GM12878 (cell line): ENCODE data around the gene SEMA4D. TPM values are rescaled to one million over a fixed set of nuclear protein-coding genes. Genes with fewer than 3 reads are reported as not detected.

Experiments used
- ATAC-seq: fragments of 200-7000 bp; cut with Tn5 transposase; 3 replicates; pipeline ENCODE4 v1.9.1; 2020; ENCODE audit warnings: mild to moderate bottlenecking, moderate library complexity
- BruUV-seq: library from RNA; stranded (reverse); fragments of 400-500 nt; replicated peaks from 2 replicates; lab custom pipeline; 2021; lab: Mats Ljungman, UMichigan
- CTCF ChIA-PET: fragments of 300-600 bp; sonication (Branson Sonifier 250); formaldehyde crosslinking; extraction: SDS; loops from one replicate; lab custom pipeline; 2021; ENCODE audit warnings: inconsistent platforms; lab: Yijun Ruan, JAX
- POLR2A ChIA-PET: fragments of 350-600 bp; formaldehyde crosslinking; extraction: SDS; loops from one replicate; lab custom pipeline; 2021; ENCODE audit warnings: inconsistent platforms; lab: Charles Lee
- RAD21 ChIA-PET: fragments of 300-600 bp; sonication (Branson Sonifier 250); formaldehyde crosslinking; loops from one replicate; lab custom pipeline; 2023; ENCODE audit warnings: antibody characterized with exemption; ENCODE audit not compliant: unreplicated experiment; lab: Charles Lee
- SMC1A ChIA-PET: fragments of 300-600 bp; sonication (Branson Sonifier 250); formaldehyde crosslinking; loops from one replicate; lab custom pipeline; 2023; ENCODE audit not compliant: unreplicated experiment, uncharacterized antibody; lab: Charles Lee
- DNase-seq: peaks from one replicate; pipeline ENCODE4 v3.0.0-alpha.2; 2011; ENCODE audit warnings: low read depth, low spot score
- FAIRE-seq: peaks from 3 replicates; lab custom pipeline; 2011; peaks lifted over from hg19 to GRCh38; lab: Jason Lieb, UNC
- H2AFZ ChIP-seq: 2 replicates; pipeline ENCODE4 v1.6.0; 2011; ENCODE audit warnings: low read depth, low read length, control low read depth; ENCODE audit not compliant: control insufficient read depth
- H3K27ac ChIP-seq: 2 replicates; pipeline ENCODE4 v1.5.1; 2011; ENCODE audit warnings: control low read depth; ENCODE audit not compliant: control insufficient read depth, insufficient read depth
- H3K27me3 ChIP-seq, 2 experiments: replicated peaks in 1 of 2; 2 replicates each; pipeline versions ENCODE4 v1.6.0 to v1.6.1; 2011; ENCODE audit warnings: low read length in 1 of 2; ENCODE audit not compliant: control insufficient read depth in 2 of 2, insufficient read depth in 2 of 2
- H3K36me3 ChIP-seq, 2 experiments: 2 replicates each; pipeline ENCODE4 v1.5.1; 2011; ENCODE audit warnings: low read length in 1 of 2; ENCODE audit not compliant: control insufficient read depth in 2 of 2, insufficient read depth in 2 of 2
- H3K4me1 ChIP-seq: 2 replicates; pipeline ENCODE4 v1.6.1; 2011; ENCODE audit warnings: mild to moderate bottlenecking, low read length, moderate library complexity, mixed read lengths; ENCODE audit not compliant: control insufficient read depth, insufficient read depth
- H3K4me2 ChIP-seq: 2 replicates; pipeline ENCODE4 v1.6.0; 2011; ENCODE audit warnings: control low read depth; ENCODE audit not compliant: control insufficient read depth, insufficient read depth
- H3K4me3 ChIP-seq: fragments of 200-600 bp; sonication (generic); 2 replicates; pipeline ENCODE4 v1.5.1; 2016
- H3K79me2 ChIP-seq: 2 replicates; pipeline ENCODE4 v1.6.0; 2011; ENCODE audit warnings: low read length; ENCODE audit not compliant: control insufficient read depth, insufficient read depth
- H3K9ac ChIP-seq: 2 replicates; pipeline ENCODE4 v1.8.0; 2011; ENCODE audit warnings: low read length, control low read depth, mixed read lengths; ENCODE audit not compliant: control insufficient read depth, insufficient read depth
- H3K9me3 ChIP-seq: replicated peaks from 3 replicates; pipeline ENCODE4 v1.5.1; 2011; ENCODE audit warnings: mild to moderate bottlenecking, low read length; ENCODE audit not compliant: control insufficient read depth, insufficient read depth
- H4K20me1 ChIP-seq: 2 replicates; pipeline ENCODE4 v1.6.0; 2011; ENCODE audit not compliant: control insufficient read depth, insufficient read depth
- NFIC ChIP-seq: IDR thresholded peaks from 2 replicates; pipeline ENCODE4 v1.6.1; 2012; ENCODE audit warnings: low read depth, mild to moderate bottlenecking, inconsistent platforms, low read length, moderate library complexity
- POLR2A ChIP-seq: IDR thresholded peaks from 2 replicates; pipeline ENCODE4 v1.6.1; 2011; ENCODE audit warnings: low read depth, mild to moderate bottlenecking, low read length
- SMAD5 ChIP-seq: IDR thresholded peaks from 2 replicates; pipeline ENCODE4 v1.6.1; 2016; ENCODE audit warnings: antibody characterized with exemption, low read depth
- STAT3 ChIP-seq: IDR thresholded peaks from 2 replicates; pipeline ENCODE4 v1.6.1; 2011; ENCODE audit warnings: low read depth, low read length, improper control_type of control experiment
- ZNF207 ChIP-seq: fragments of 450-650 bp; IDR thresholded peaks from 2 replicates; pipeline ENCODE4 v1.6.1; 2014; ENCODE audit warnings: antibody characterized with exemption, mild to moderate bottlenecking, borderline replicate concordance
- WGBS: methylation state at CpG from one replicate; pipeline ENCODE4 v1.1.6; 2016; ENCODE audit warnings: low lambda C conversion rate; ENCODE audit not compliant: insufficient replicate concordance, insufficient coverage; ENCODE audit errors: missing lambda C conversion rate; 5-methylcytosine and 5-hydroxymethylcytosine counted together
- in situ Hi-C: fragments of 300-500 bp; cut with MboI; formaldehyde crosslinking; loops from 9 replicates; pipeline ENCODE4 v1.14.3; 2018; ENCODE audit warnings: mixed read lengths
- intact Hi-C: fragments of 100-400 bp; cut with micrococcal nuclease; formaldehyde crosslinking; loops from one replicate; pipeline ENCODE4 v1.14.2; 2022; ENCODE audit not compliant: unreplicated experiment
- polyA plus RNA-seq, 11 experiments: library from polyadenylated mRNA; depleted of rRNA in 4 of 11; unstranded in 6 of 11; stranded (reverse) in 5 of 11; fragments of >200 nt; fragmentation: Nextera tagmentation in 4 of 11; fragmentation: Illumina TruSeq in 1 of 11; extraction: Ambion mirVana in 4 of 11; extraction: Trizol in 1 of 11; gene quantifications; 1 replicate in 1 of 11; 2 replicates in 10 of 11; pipeline versions ENCODE4 v1.2.1 to v1.2.3, GENCODE V29; 2011 to 2016; ENCODE audit warnings: inconsistent platforms in 2 of 11, missing spikeins in 2 of 11, low read depth in 1 of 11
- total RNA-seq, 4 experiments: library from RNA; depleted of rRNA in 3 of 4; stranded (reverse); fragments of >200 nt in 3 of 4; fragmentation: Illumina TruSeq in 1 of 4; extraction: Trizol in 1 of 4; gene quantifications; 2 replicates each; pipeline versions ENCODE4 v1.2.1 to v1.2.3, GENCODE V29; 2013 to 2021
- TF ChIP-seq, protein P1 (sequence below): fragments of 450-650 bp; IDR thresholded peaks from 2 replicates; pipeline ENCODE4 v1.6.1; 2017; ENCODE audit warnings: mild to moderate bottlenecking, moderate library complexity
- TF ChIP-seq, protein P2 (sequence below): fragments of 450-650 bp; IDR thresholded peaks from 2 replicates; pipeline ENCODE4 v1.6.1; 2016; ENCODE audit warnings: mild to moderate bottlenecking, moderate library complexity, borderline replicate concordance

The SEMA4D gene
- total and polyA plus RNA-seq, 10 of the 15 experiments (the other 5 are each of a cell fraction or from before 2014, with no cell fraction given), result 15.1 to 136 (median 39.6) TPM

DNA sequence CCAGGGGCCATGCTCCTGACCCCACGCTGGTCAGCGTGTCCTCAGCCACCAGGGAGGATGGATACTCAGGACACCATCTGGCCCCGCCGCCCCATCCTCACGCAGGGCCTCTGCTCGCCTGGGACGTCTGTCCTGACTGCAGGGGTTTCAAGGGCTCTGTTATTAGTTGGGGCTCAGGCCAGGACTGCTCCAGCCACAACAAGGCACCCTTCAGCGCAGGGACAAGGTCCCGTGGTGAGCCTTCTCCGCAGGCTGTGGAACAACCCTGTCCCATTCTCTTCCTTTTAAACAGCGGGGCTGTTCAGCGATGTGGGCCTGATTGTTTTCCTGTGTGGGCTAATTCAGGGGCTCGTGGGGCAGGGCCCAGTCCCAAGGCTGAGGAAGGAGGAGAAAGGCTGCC, 61.6 kb downstream of the SEMA4D start:
- H3K4me1 ChIP-seq, result peaks cover 83% of the 10 kb centered on the region
- RAD21 ChIA-PET, result interaction anchor here (1.1 to 1.4 kb wide), 3 partner anchors 9 to 30 kb away, joined by 3 to 4 read pairs (median 4); no protein-coding TSS in a partner anchor
- ATAC-seq (no peak), DNase-seq (no peak), FAIRE-seq (no peak)
- CTCF ChIA-PET, result interaction anchor here (3.4 kb wide), 1 partner anchor 112 kb away, joined by 22 read pairs; no protein-coding TSS in a partner anchor
- BruUV-seq, result no TSS peak
- H3K27ac ChIP-seq, result no peak overlapping the region
- SMC1A ChIA-PET, result interaction anchor here (0.7 to 2.0 kb wide), 4 partner anchors 19 to 112 kb away, joined by 3 to 8 read pairs (median 3); no protein-coding TSS in a partner anchor
- in situ Hi-C loops (no loop called here), intact Hi-C loops (no loop called here)
- no peak overlapping the region for H3K9ac ChIP-seq
- POLR2A ChIA-PET, result interaction anchor here (0.6 to 0.8 kb wide), 2 partner anchors 11 to 337 kb away, joined by 3 to 7 read pairs; no protein-coding TSS in a partner anchor
- 74% methylated on average over 13 of the region's 13 CpGs for WGBS
- H3K4me3 ChIP-seq, result no peak overlapping the region
- H4K20me1 ChIP-seq, result no peaks in the 10 kb centered on the region
- no peak overlapping the region for H3K4me2 ChIP-seq
- TF ChIP-seq, protein P1, sequence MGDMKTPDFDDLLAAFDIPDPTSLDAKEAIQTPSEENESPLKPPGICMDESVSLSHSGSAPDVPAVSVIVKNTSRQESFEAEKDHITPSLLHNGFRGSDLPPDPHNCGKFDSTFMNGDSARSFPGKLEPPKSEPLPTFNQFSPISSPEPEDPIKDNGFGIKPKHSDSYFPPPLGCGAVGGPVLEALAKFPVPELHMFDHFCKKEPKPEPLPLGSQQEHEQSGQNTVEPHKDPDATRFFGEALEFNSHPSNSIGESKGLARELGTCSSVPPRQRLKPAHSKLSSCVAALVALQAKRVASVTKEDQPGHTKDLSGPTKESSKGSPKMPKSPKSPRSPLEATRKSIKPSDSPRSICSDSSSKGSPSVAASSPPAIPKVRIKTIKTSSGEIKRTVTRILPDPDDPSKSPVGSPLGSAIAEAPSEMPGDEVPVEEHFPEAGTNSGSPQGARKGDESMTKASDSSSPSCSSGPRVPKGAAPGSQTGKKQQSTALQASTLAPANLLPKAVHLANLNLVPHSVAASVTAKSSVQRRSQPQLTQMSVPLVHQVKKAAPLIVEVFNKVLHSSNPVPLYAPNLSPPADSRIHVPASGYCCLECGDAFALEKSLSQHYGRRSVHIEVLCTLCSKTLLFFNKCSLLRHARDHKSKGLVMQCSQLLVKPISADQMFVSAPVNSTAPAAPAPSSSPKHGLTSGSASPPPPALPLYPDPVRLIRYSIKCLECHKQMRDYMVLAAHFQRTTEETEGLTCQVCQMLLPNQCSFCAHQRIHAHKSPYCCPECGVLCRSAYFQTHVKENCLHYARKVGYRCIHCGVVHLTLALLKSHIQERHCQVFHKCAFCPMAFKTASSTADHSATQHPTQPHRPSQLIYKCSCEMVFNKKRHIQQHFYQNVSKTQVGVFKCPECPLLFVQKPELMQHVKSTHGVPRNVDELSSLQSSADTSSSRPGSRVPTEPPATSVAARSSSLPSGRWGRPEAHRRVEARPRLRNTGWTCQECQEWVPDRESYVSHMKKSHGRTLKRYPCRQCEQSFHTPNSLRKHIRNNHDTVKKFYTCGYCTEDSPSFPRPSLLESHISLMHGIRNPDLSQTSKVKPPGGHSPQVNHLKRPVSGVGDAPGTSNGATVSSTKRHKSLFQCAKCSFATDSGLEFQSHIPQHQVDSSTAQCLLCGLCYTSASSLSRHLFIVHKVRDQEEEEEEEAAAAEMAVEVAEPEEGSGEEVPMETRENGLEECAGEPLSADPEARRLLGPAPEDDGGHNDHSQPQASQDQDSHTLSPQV, result no peak
- TF ChIP-seq POLR2A (no peak), SMAD5 (no peak), STAT3 (no peak), ZNF207 (no peak), NFIC (no peak)
- TF ChIP-seq, protein P2, sequence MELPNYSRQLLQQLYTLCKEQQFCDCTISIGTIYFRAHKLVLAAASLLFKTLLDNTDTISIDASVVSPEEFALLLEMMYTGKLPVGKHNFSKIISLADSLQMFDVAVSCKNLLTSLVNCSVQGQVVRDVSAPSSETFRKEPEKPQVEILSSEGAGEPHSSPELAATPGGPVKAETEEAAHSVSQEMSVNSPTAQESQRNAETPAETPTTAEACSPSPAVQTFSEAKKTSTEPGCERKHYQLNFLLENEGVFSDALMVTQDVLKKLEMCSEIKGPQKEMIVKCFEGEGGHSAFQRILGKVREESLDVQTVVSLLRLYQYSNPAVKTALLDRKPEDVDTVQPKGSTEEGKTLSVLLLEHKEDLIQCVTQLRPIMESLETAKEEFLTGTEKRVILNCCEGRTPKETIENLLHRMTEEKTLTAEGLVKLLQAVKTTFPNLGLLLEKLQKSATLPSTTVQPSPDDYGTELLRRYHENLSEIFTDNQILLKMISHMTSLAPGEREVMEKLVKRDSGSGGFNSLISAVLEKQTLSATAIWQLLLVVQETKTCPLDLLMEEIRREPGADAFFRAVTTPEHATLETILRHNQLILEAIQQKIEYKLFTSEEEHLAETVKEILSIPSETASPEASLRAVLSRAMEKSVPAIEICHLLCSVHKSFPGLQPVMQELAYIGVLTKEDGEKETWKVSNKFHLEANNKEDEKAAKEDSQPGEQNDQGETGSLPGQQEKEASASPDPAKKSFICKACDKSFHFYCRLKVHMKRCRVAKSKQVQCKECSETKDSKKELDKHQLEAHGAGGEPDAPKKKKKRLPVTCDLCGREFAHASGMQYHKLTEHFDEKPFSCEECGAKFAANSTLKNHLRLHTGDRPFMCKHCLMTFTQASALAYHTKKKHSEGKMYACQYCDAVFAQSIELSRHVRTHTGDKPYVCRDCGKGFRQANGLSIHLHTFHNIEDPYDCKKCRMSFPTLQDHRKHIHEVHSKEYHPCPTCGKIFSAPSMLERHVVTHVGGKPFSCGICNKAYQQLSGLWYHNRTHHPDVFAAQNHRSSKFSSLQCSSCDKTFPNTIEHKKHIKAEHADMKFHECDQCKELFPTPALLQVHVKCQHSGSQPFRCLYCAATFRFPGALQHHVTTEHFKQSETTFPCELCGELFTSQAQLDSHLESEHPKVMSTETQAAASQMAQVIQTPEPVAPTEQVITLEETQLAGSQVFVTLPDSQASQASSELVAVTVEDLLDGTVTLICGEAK, result no peak
- peaks cover 19 to 32% of the 10 kb centered on the region in 2 experiments; a peak in 3 of 4 replicates for H3K36me3 ChIP-seq
- H3K79me2 ChIP-seq, result peaks cover 72% of the 10 kb centered on the region
- H3K9me3 ChIP-seq, result no peaks in the 10 kb centered on the region
- no peaks in the 10 kb centered on the region for H3K27me3 ChIP-seq
- no peak overlapping the region for H2AFZ ChIP-seq
